UCSD-AML1 (cell line): ENCODE results near the gene WDR5.

Source experiments
- DNase-seq: peaks from one replicate; lab custom pipeline; 2025; ENCODE audit not compliant: unreplicated experiment; lab: John Stamatoyannopoulos, UW

The WDR5 gene

DNA sequence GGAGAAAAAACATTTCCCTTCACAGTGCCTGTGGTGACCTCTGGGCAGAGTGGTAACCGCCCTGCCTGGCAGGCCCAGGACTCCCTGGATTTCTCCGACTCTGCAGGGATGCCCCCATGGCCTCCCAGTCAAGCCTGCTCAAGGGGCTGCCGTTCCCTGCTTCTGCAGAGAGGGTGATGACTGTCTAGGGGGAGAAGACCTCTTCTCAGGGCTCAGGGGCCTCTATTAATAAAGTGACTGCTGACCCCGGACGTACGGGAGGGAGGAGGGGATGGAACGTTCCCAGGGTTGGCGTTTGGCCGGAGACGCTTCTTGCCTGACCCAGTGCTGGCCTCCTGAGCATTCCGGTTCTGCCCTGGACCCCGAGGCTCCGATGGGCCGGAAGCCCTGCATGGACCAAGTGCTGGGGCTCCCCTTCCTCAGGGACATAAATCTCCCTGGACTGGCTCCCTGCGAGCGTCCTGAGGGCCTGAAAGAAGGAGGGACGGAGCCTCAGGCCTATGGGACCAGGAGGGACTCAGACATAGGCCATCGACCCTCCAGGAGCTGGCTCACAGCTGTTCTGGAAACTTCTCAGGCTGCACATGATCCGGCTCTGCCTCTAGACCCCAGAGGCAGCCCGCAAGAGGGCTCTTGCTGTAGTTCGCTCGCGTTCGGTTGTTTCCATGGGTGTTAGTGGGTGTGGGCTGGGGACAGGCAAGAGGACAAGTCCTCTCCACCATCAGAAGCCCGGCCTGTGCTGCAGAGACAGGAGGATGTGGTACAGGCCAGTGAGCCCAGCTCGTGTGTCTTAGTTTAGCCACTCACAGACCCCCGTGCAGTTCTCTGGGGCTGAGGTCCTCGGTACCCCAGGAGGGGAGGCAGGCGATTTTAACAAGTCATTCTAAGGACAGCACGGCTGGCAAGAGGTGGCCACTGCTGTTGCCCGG is 36.6 kb downstream of the WDR5 start:
- DNase-seq = no peak

- no peak for DNase-seq
Measured at GRCh38 chr9:134173127-134174072, 37.5 kb downstream of the WDR5 start.

DNA sequence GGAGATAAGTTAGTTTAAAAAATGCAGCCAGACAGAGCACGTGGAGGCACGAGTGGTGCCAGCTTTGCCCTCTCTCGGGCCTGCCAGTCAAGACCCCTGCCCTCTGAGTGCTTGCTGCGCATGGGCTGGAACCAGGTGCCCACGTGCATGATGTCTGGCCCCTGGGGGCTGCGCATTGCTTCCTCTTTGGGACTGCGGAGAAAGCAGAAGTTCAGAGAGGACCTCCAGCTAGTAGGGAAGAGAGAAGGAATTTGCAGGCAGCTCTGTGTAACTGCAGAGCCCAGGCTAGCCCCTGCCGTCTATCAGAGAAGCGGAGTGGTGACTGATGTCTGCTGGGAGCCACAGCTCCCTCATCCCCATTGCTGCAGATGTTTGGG is 38.2 kb downstream of the WDR5 start:
- no peak for DNase-seq

DNA sequence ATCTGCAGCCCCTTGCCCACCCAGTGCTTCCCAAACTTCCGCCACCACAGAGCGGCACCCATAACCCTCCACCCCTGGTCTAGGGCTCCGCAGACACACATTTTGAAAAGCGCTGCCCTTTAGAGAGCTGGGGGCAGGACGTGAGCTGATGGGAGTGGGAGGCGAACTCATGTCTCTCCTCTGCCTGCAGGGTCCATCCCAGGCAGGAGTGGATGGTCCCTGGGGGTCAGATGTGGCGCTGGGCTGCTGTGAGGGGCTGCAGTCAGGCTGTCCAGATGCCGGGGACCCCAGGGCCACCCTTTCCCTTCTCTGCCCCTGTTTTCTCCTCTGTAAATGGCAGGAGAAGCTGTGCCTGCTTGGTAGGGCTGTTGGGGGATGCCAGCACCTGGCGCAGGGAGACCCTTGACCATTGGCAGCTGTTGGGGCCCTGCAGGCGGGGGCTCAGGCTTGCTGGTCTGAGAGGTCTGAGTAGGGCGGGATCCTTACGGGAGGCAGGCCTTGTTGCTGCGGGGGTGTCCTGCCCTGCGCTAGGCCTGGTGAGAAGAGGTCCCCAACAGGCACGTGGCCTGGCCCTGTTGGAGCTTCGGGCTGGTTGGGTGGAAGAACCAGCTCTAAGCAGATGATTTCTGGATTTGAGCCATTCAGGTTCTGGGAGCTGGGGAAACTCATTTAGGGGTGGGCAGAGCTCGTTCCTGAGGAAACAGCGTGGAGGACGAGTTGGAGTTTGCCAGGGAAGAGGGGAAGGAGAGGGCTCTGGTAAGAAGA is 38.8 kb downstream of the WDR5 start:
- DNase-seq = no peak

- no peak for DNase-seq
Measured at GRCh38 chr9:134175291-134175807, 39.5 kb downstream of the WDR5 start.

GRCh38 chr9:134175808-134176598 is 40.1 kb downstream of the WDR5 start:
- DNase-seq = no peak

- no peak for DNase-seq
Measured at GRCh38 chr9:134176599-134176968, 40.7 kb downstream of the WDR5 start.

- no peak for DNase-seq
Measured at GRCh38 chr9:134177186-134177585, 41.3 kb downstream of the WDR5 start.

- DNase-seq = no peak
Measured at GRCh38 chr9:134177624-134178393, 41.9 kb downstream of the WDR5 start.

GRCh38 chr9:134178394-134178767 is 42.5 kb downstream of the WDR5 start:
- DNase-seq = no peak

GRCh38 chr9:134178768-134179551 is 43.1 kb downstream of the WDR5 start:
- no peak for DNase-seq

GRCh38 chr9:134179595-134179917 is 43.7 kb downstream of the WDR5 start:
- DNase-seq = no peak

- no peak for DNase-seq
Measured at GRCh38 chr9:134179918-134180785, 44.3 kb downstream of the WDR5 start.

- no peak for DNase-seq
Measured at GRCh38 chr9:134180786-134181647, 45.1 kb downstream of the WDR5 start.

DNA sequence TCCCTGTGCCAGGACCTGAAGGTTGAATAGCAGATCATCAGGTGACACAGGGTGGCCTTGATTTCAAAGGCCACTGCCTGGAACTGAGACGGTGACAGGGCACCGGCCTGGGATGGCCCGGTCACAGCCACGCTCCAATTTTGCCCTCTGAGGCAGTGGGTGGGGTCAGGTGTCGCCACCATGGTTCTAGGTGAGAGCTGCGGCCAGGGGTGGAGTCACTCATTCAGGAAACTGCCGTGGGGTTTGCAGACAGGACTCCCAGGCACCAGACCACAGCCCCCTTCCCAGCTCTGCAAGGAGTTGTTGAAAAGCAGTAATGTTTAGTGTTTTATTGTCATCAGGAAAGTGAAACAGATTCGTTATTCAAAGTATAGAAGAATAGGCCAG is 45.8 kb downstream of the WDR5 start:
- no peak for DNase-seq

GRCh38 chr9:134182554-134183085 is 46.7 kb downstream of the WDR5 start:
- DNase-seq = no peak

- no peak for DNase-seq
Measured at GRCh38 chr9:134185536-134186011, 49.7 kb downstream of the WDR5 start.
